GM23338 (cell line): Measurements from ENCODE around the gene MEF2A. TPM values are rescaled to one million over a fixed set of nuclear protein-coding genes. Genes with fewer than 3 reads are reported as not detected.

Source experiments
- ATAC-seq: fragments of 200-7000 bp; cut with Tn5 transposase; 3 replicates; pipeline ENCODE4 v1.9.1; 2020
- DNase-seq: peaks from one replicate; pipeline ENCODE4 v3.0.0-alpha.2; 2015; ENCODE audit warnings: low spot score
- H2AFZ ChIP-seq: fragments of 200-600 bp; sonication (generic); 2 replicates; pipeline ENCODE4 v1.8.0; 2016; ENCODE audit warnings: antibody characterized with exemption, mild to moderate bottlenecking, moderate library complexity
- H3F3A ChIP-seq: fragments of 200-600 bp; sonication (generic); replicated peaks from 2 replicates; pipeline ENCODE4 v1.8.0; 2017; ENCODE audit warnings: antibody characterized with exemption, mixed run types, low read depth
- H3K27ac ChIP-seq: fragments of 200-600 bp; sonication (generic); 2 replicates; pipeline ENCODE4 v1.6.1; 2016; ENCODE audit warnings: low read depth
- H3K27me3 ChIP-seq: fragments of 200-600 bp; sonication (generic); 2 replicates; pipeline ENCODE4 v1.8.0; 2016; ENCODE audit warnings: mild to moderate bottlenecking, mixed run types, moderate library complexity; ENCODE audit not compliant: insufficient read depth
- H3K36me3 ChIP-seq: fragments of 200-600 bp; sonication (generic); 2 replicates; pipeline ENCODE4 v1.8.0; 2016; ENCODE audit warnings: mild to moderate bottlenecking; ENCODE audit not compliant: insufficient read depth
- H3K4me1 ChIP-seq: fragments of 200-600 bp; sonication (generic); 2 replicates; pipeline ENCODE4 v1.8.0; 2016; ENCODE audit warnings: mild to moderate bottlenecking, moderate library complexity; ENCODE audit not compliant: insufficient read depth
- H3K4me2 ChIP-seq: fragments of 200-600 bp; sonication (generic); 2 replicates; pipeline ENCODE4 v1.7.1; 2017; ENCODE audit warnings: mixed run types
- H3K4me3 ChIP-seq: fragments of 200-600 bp; sonication (generic); 2 replicates; pipeline ENCODE4 v1.6.1; 2016; ENCODE audit warnings: mixed run types
- H3K79me2 ChIP-seq: fragments of 200-600 bp; sonication (generic); replicated peaks from 2 replicates; pipeline ENCODE4 v1.8.0; 2017; ENCODE audit warnings: mild to moderate bottlenecking; ENCODE audit not compliant: insufficient read depth
- H3K9me2 ChIP-seq: fragments of 200-600 bp; sonication (generic); 2 replicates; pipeline ENCODE4 v1.8.0; 2017; ENCODE audit not compliant: insufficient read depth
- H4K20me1 ChIP-seq: fragments of 200-600 bp; sonication (generic); replicated peaks from 2 replicates; pipeline ENCODE4 v1.8.0; 2017; ENCODE audit warnings: mild to moderate bottlenecking; ENCODE audit not compliant: insufficient read depth
- H3K27ac Mint-ChIP-seq: 2 replicates; pipeline ENCODE4 v1.8.0; 2020; ENCODE audit warnings: inconsistent platforms, mild to moderate bottlenecking, moderate library complexity, mixed read lengths
- H3K27me3 Mint-ChIP-seq: 3 replicates; pipeline ENCODE4 v1.8.0; 2022; ENCODE audit warnings: low read depth, mild to moderate bottlenecking, moderate library complexity, mixed read lengths, inconsistent platforms; ENCODE audit not compliant: insufficient read depth, poor library complexity
- H3K36me3 Mint-ChIP-seq: 3 replicates; pipeline ENCODE4 v1.8.0; 2021; ENCODE audit warnings: low read depth, mild to moderate bottlenecking, inconsistent platforms, moderate library complexity, mixed read lengths
- H3K4me1 Mint-ChIP-seq: 3 replicates; pipeline ENCODE4 v1.8.0; 2020; ENCODE audit warnings: mild to moderate bottlenecking, inconsistent platforms, mixed read lengths
- H3K4me3 Mint-ChIP-seq: 3 replicates; pipeline ENCODE4 v1.8.0; 2021; ENCODE audit warnings: moderate library complexity, mild to moderate bottlenecking, inconsistent platforms, mixed read lengths
- H3K9me3 Mint-ChIP-seq: 3 replicates; pipeline ENCODE4 v1.8.0; 2020; ENCODE audit warnings: moderate library complexity, mild to moderate bottlenecking, inconsistent platforms, mixed read lengths
- CREB1 ChIP-seq: fragments of 250-450 bp; sonication (Bioruptor Pico); IDR thresholded peaks from 2 replicates; pipeline ENCODE4 v1.5.0; 2020; ENCODE audit warnings: low read depth, mild to moderate bottlenecking, moderate library complexity
- CTCF ChIP-seq, 2 experiments: fragments of 200-600 bp in 1 of 2; sonication (generic) in 1 of 2; conservative IDR thresholded peaks; 2 replicates each; pipeline versions ENCODE4 v1.5.1 to v1.6.1; 2016 to 2017; ENCODE audit warnings: antibody characterized with exemption in 2 of 2, low read depth in 2 of 2, mild to moderate bottlenecking in 2 of 2, moderate library complexity in 1 of 2
- EZH2 ChIP-seq: fragments of 200-600 bp; sonication (generic); IDR thresholded peaks from one replicate; pipeline ENCODE4 v1.8.0; 2017; ENCODE audit warnings: antibody characterized with exemption, mild to moderate bottlenecking, low read depth; ENCODE audit not compliant: unreplicated experiment
- JUNB ChIP-seq: IDR thresholded peaks from one replicate; pipeline ENCODE4 v1.6.1; 2016; ENCODE audit warnings: antibody characterized with exemption; ENCODE audit not compliant: unreplicated experiment
- NANOG ChIP-seq: IDR thresholded peaks from 2 replicates; pipeline ENCODE4 v1.6.1; 2016; ENCODE audit warnings: antibody characterized with exemption, borderline replicate concordance
- POLR2AphosphoS5 ChIP-seq: IDR thresholded peaks from 2 replicates; pipeline ENCODE4 v1.6.1; 2016; ENCODE audit warnings: antibody characterized with exemption, low read depth
- REST ChIP-seq: IDR thresholded peaks from one replicate; pipeline ENCODE4 v1.6.1; 2018; ENCODE audit warnings: antibody characterized with exemption; ENCODE audit not compliant: unreplicated experiment
- ZNF331 ChIP-seq: fragments of 250-450 bp; sonication (Bioruptor Pico); IDR thresholded peaks from 2 replicates; pipeline ENCODE4 v1.5.0; 2020; ENCODE audit warnings: low read depth, mild to moderate bottlenecking, moderate library complexity
- ZNF462 ChIP-seq: fragments of 250-450 bp; sonication (Bioruptor Pico); IDR thresholded peaks from 2 replicates; pipeline ENCODE4 v1.5.0; 2020; ENCODE audit warnings: mild to moderate bottlenecking, moderate library complexity
- polyA plus RNA-seq: library from polyadenylated mRNA; unstranded; fragments of >200 nt; fragmentation: Nextera tagmentation; extraction: Ambion mirVana; gene quantifications from 2 replicates; pipeline ENCODE4 v1.2.1, GENCODE V29; 2016
- total RNA-seq: library from RNA; depleted of rRNA; stranded (reverse); fragments of >200 nt; shearing (Covaris generic); gene quantifications from 2 replicates; pipeline ENCODE4 v1.2.3, GENCODE V29; 2014
- TF ChIP-seq, protein P1 (sequence below): IDR thresholded peaks from 2 replicates; pipeline ENCODE4 v1.6.1; 2016; ENCODE audit warnings: antibody characterized with exemption

The MEF2A gene
- total and polyA plus RNA-seq, 2 experiments from 2014 or later, result 20.3 to 42.3 TPM

- no peaks in the 10 kb centered on the region for H3K9me3 Mint-ChIP-seq
- H3K4me3 Mint-ChIP-seq, result no peak overlapping the region
- Histone ChIP-seq H3K36me3 (peaks cover 5% of the 10 kb centered on the region), H3K4me3 (no peak overlapping the region), H3K9me2 (no peaks in the 10 kb centered on the region), H3K27ac (no peak overlapping the region), H3K4me2 (no peak overlapping the region), H3K27me3 (no peaks in the 10 kb centered on the region), H2AFZ (no peak overlapping the region), H3K79me2 (no peaks in the 10 kb centered on the region), H4K20me1 (no peaks in the 10 kb centered on the region; the same call in 1 of the 2 replicates), H3K4me1 (peaks cover 4% of the 10 kb centered on the region; the same call in 1 of the 2 replicates), H3F3A (no peaks in the 10 kb centered on the region)
- H3K27ac Mint-ChIP-seq, result no peak overlapping the region
- H3K4me1 Mint-ChIP-seq, result peaks cover 23% of the 10 kb centered on the region
- TF ChIP-seq EZH2 (no peak), ZNF462 (CRISPR knock-in tag) (no peak), CREB1 (CRISPR knock-in tag) (no peak), CTCF (conservative IDR thresholded peaks at IDR 0.05; ENCODE audit: low read depth in 2 of 2) (no peak), ZNF331 (CRISPR knock-in tag) (no peak), REST (no peak), JUNB (no peak), NANOG (no peak), POLR2AphosphoS5 (no peak)
- TF ChIP-seq, protein P1, sequence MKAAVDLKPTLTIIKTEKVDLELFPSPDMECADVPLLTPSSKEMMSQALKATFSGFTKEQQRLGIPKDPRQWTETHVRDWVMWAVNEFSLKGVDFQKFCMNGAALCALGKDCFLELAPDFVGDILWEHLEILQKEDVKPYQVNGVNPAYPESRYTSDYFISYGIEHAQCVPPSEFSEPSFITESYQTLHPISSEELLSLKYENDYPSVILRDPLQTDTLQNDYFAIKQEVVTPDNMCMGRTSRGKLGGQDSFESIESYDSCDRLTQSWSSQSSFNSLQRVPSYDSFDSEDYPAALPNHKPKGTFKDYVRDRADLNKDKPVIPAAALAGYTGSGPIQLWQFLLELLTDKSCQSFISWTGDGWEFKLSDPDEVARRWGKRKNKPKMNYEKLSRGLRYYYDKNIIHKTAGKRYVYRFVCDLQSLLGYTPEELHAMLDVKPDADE, result no peak
- peaks cover 1% of the 10 kb centered on the region for H3K27me3 Mint-ChIP-seq
- DNase-seq (no peak), ATAC-seq (no peak)
- H3K36me3 Mint-ChIP-seq, result peaks cover 10% of the 10 kb centered on the region; the same call in 2 of the 3 replicates
These were observed 145.8 kb downstream of the MEF2A start for GRCh38 chr15:99711625-99712024.
